Kidney epithelial cell (primary cell): Measurements from ENCODE around the gene ATCAY. TPM values are rescaled to one million over a fixed set of nuclear protein-coding genes. Genes with fewer than 3 reads are reported as not detected.
"Not testable (repeated sequence)": the region's sequence is repeated elsewhere in the genome, so short reads cannot be mapped to it uniquely, and the experiment has no call there.

Source experiments
- DNase-seq: peaks from one replicate; pipeline ENCODE4 v3.0.0-alpha.2; 2010; ENCODE audit warnings: low read depth
- H3K27me3 ChIP-seq: 2 replicates; pipeline ENCODE4 v1.6.0; 2011; ENCODE audit warnings: low read length; ENCODE audit not compliant: control insufficient read depth, insufficient read depth
- H3K36me3 ChIP-seq: 2 replicates; pipeline ENCODE4 v1.5.1; 2011; ENCODE audit warnings: low read length; ENCODE audit not compliant: control insufficient read depth, insufficient read depth
- H3K4me3 ChIP-seq: 2 replicates; pipeline ENCODE4 v1.5.1; 2011; ENCODE audit warnings: low read depth, mild to moderate bottlenecking, control low read depth, low read length
- total RNA-seq: library from RNA; depleted of rRNA; stranded (reverse); fragments of >200 nt; gene quantifications from 2 replicates; pipeline ENCODE4 v1.2.3, GENCODE V29; 2015
- TF ChIP-seq, protein P1 (sequence below): IDR thresholded peaks from 2 replicates; pipeline ENCODE4 v1.5.1; 2011; ENCODE audit warnings: mild to moderate bottlenecking, moderate library complexity, low read length, control low read depth, inconsistent platforms; ENCODE audit not compliant: insufficient read depth, poor library complexity, severe bottlenecking

The ATCAY gene
- total RNA-seq, 1 donor from 2014 or later, result not detected

DNA sequence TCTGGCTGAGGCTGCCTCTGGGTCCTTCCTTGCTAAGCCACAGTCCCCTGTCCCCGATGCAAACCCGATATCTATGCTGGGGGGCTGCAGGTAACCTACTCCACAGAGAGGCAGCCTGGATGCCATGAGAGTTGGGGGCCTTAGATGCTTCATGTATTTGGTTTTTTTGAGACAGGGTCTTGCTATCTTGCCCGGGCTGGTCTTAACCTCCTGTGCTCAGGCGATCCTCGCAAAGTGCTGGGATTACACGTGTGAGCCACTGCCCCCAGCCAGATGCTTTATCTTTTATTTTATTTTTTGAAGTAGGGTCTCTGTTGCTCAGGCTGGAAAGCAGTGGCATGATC is 1.5 kb downstream of the ATCAY start:
- TF ChIP-seq, protein P1, sequence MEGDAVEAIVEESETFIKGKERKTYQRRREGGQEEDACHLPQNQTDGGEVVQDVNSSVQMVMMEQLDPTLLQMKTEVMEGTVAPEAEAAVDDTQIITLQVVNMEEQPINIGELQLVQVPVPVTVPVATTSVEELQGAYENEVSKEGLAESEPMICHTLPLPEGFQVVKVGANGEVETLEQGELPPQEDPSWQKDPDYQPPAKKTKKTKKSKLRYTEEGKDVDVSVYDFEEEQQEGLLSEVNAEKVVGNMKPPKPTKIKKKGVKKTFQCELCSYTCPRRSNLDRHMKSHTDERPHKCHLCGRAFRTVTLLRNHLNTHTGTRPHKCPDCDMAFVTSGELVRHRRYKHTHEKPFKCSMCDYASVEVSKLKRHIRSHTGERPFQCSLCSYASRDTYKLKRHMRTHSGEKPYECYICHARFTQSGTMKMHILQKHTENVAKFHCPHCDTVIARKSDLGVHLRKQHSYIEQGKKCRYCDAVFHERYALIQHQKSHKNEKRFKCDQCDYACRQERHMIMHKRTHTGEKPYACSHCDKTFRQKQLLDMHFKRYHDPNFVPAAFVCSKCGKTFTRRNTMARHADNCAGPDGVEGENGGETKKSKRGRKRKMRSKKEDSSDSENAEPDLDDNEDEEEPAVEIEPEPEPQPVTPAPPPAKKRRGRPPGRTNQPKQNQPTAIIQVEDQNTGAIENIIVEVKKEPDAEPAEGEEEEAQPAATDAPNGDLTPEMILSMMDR, result no peak
- DNase-seq, result no peak
- H3K4me3 ChIP-seq, result no peak overlapping the region
- peaks cover 24% of the 10 kb centered on the region for H3K27me3 ChIP-seq
- no peaks in the 10 kb centered on the region for H3K36me3 ChIP-seq

DNA sequence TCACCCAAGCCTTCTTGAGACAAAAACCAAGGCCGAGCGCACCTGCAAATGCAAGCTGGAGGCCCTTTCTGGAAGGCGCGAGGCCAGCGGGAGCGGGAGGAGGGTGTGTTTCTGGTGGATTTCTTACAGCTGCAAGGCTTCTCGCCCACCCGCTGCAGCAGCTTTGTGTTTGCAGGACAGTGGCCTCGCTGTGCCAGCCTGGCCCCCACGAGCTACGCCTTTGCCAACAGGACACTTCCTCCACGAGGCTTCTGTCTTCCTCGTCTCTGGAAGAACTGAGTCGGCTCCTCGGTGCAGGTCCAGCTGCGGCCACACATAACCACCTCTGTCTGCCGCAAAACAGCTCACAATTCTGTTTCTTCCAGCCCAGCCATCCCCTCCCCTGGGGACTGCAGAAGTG is 10.1 kb downstream of the ATCAY start:
- TF ChIP-seq, protein P1, result no peak
- no peak for DNase-seq

DNA sequence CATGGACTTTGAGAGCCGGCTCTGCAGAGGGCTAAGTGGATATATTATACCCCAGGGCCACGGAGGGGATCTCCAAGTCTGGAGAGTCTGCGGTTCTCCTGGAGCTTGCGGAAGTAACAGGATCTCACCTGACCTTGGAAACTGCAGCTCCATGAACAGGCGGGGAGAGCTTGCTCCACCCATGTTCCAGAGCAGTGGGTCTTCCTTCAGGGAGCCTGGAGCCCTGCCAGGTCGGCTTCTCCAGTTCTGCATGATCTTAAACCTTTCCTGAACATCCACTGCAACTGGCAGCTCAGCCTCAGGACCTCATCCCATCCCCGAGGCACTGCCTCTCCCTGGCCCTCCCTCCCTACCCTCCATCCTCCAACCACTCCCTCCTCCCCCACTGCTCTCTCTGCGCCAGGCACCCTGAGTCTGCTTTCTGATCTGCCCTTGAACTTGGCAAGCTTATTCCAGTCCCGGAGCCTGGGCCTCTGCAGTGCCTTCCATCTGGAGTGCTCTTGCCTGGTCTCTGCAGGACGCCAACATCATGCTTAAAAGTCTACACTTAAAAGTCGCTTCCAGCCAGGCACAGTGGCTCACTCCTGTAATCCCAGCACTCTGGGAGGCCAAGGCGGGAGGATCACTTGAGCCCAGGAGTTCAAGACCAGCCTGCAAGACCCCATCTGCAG is 13.2 kb downstream of the ATCAY start:
- TF ChIP-seq, protein P1, result no peak
- no peak for DNase-seq
- Histone ChIP-seq H3K27me3 (no peaks in the 10 kb centered on the region), H3K4me3 (no peak overlapping the region), H3K36me3 (no peaks in the 10 kb centered on the region)

More for the DNA sequence above, 10.1 kb downstream of the ATCAY start:
- H3K4me3 ChIP-seq, result no peak overlapping the region
- no peaks in the 10 kb centered on the region for H3K27me3 ChIP-seq
- no peaks in the 10 kb centered on the region for H3K36me3 ChIP-seq

DNA sequence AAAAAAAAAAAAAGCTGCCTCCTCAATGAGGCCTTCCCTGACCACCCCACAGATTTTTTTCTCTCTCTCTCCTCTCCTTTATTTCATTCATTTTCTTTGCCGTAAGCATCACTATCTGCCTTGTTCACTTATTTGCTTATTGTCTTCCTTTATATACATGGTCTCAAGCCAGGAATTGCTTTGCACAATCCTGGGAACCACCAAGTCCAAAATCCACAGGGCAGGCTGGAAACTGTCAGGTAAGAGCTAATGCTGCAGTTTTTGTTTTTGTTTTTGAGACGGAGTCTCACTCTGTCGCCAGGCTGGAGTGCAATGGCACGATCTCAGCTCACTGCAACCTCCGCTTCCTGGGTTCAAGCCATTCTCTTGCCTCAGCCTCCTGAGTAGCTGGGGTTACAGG is 14.5 kb downstream of the ATCAY start:
- H3K4me3 ChIP-seq, H3K27me3 ChIP-seq, DNase-seq: not testable (repeated sequence)

DNA sequence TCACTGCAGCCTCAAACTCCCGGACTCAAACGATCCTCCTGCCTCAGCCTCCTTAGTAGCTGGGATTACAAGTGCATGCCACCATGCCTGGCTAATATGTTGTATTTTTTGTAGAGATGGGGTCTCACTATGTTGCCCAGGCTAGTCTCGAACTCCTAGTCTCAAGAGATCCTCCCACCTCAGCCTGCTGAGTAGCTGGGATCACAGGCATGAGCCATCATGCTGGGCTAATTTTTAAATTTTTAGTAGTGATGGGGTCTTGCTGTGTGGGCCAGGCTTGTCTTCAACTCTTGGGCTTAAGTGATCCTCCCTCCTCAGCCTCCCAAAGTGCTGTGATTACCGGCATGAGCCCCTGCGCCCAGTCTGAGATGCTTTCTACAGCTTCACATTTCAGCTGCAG is 15.3 kb downstream of the ATCAY start:
- TF ChIP-seq, protein P1, result no peak
- H3K27me3 ChIP-seq, result no peaks in the 10 kb centered on the region
- no peak for DNase-seq
- no peaks in the 10 kb centered on the region for H3K36me3 ChIP-seq
- H3K4me3 ChIP-seq, result no peak overlapping the region

More for the DNA sequence above, 14.5 kb downstream of the ATCAY start:
- not testable (repeated sequence) for H3K36me3 ChIP-seq

DNA sequence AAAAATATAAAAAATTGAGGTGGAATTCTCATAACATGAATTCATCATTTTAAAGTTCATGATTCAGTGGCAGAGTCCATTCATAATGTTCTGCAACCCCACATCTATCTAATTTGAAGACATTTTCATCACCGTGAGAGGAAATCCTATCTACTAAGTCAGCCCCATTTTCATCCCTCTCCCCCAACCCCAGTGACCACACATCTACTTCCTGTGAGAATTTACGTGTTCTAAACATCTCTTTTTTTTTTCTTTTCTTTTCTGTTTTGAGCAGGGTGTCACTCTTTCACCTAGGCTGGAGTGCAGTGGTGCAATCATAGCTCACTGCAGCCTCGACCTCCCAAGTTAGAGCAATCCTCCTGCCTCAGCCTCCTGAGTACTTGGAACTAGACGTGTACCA is 17.5 kb downstream of the ATCAY start:
- H3K27me3 ChIP-seq, result no peaks in the 10 kb centered on the region
- H3K4me3 ChIP-seq, result no peak overlapping the region
- H3K36me3 ChIP-seq, result no peaks in the 10 kb centered on the region
- TF ChIP-seq, protein P1, result no peak
- DNase-seq, result no peak
